GM12875 (cell line): ENCODE data around the gene KDM4B.

Experiments
- H3K4me3 ChIP-seq: one replicate; pipeline ENCODE4 v1.5.1; 2011; ENCODE audit warnings: low read depth, low read length, control low read depth
- CTCF ChIP-seq: IDR thresholded peaks from 2 replicates; pipeline ENCODE4 v1.5.1; 2011; ENCODE audit warnings: low read depth, mild to moderate bottlenecking, control low read depth, inconsistent platforms, low read length, moderate library complexity, borderline replicate concordance; ENCODE audit not compliant: insufficient read depth

KDM4B gene

GRCh38 chr19:5137571-5138124 lies 168.7 kb downstream of the KDM4B start:
- peak; percentile 34; the same call in 1 of the 2 replicates for TF ChIP-seq CTCF
- no peak overlapping the region for H3K4me3 ChIP-seq

GRCh38 chr19:5138606-5139582 lies 170.0 kb downstream of the KDM4B start:
- peak overlapping the region; percentile 29 for H3K4me3 ChIP-seq
- no peak for TF ChIP-seq CTCF

DNA sequence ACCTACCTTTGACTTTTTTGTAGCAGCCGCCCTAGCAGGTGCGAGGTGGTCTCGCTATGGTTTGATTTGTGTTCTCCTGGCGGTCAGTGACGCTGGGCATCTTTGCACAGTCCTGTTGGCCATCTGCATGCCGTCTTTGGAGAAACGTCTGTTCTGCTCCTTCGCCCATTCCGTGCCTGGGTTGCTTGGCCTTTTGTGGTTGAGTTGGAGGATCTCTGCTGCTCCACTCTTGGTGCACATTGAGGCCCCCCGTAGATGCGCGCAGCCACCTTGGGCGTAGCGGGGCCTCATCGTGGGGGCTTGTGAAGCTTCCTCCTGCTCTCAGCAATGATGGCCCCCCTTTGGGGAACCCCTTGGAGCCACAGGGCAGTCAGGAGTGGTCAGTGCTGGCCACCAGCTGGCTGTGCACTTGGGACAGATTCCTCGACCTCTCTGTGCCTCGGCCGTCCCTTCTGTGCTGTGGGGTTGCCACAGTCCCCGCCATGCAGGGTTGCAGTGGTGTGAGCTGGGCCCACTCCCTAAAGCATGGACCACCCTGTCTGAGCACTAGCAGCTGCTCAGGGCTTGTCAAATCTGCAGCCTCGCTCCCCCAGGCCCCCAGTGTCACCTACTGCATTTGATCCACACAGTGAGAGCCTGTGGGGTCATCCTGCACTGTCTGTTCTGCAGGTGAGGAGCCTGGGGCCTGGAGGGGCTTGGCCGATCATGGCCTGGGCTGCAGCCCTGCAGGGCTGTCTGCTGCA lies 170.8 kb downstream of the KDM4B start:
- no peak for TF ChIP-seq CTCF

DNA sequence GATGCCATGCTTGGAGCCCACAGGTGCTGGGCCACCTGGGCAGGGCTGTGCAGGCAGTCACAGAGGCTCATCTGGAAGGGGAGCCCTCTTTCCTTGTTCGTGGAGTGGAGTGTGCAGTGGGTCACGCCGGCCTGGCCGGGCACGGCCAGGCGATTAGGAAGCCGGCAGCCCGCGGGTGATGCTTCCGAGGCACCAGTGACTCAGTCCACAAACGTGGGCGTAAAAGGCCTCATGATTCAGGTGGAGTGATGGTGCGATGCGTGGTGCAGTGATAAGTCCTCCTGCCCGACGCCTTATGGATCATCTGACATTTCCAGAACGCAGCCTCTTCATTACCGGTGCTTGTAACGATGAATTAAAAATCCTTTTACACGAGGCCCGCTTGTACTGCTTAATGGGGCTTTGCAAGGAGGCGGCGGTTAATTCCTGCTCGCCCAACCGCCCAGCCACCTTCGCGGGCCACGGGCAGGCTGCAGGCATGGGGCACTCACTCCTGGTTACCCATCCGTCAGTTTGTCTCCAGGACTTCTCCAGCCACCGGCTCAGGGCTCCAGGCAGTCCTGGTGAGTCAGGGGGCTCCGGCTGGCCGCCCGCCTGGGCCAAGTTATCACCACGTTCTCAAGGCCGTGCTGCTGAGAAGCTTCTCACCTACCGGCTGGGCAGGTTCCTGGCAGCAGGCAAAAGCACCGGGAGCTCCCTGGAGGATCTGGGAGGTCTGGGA lies 172.4 kb downstream of the KDM4B start:
- no peak for TF ChIP-seq CTCF
- no peak overlapping the region for H3K4me3 ChIP-seq

More for the DNA sequence above, 170.8 kb downstream of the KDM4B start:
- peak overlapping the region; percentile 29 for H3K4me3 ChIP-seq

GRCh38 chr19:5141850-5142724 lies 173.2 kb downstream of the KDM4B start:
- H3K4me3 ChIP-seq: no peak overlapping the region
- TF ChIP-seq CTCF: no peak

GRCh38 chr19:5142725-5143097 lies 173.8 kb downstream of the KDM4B start:
- H3K4me3 ChIP-seq: no peak overlapping the region
- TF ChIP-seq CTCF: no peak
